Choroid plexus epithelial cell (primary cell): ENCODE results near the gene LYST.

Source experiments
- DNase-seq: peaks from one replicate; pipeline ENCODE4 v3.0.0-alpha.2; 2010; ENCODE audit warnings: low read depth
- H3K4me3 ChIP-seq: 2 replicates; pipeline ENCODE4 v1.5.1; 2011; ENCODE audit warnings: low read depth, mild to moderate bottlenecking, control low read depth, low read length, moderate library complexity
- CTCF ChIP-seq: conservative IDR thresholded peaks from 2 replicates; pipeline ENCODE4 v1.5.1; 2011; ENCODE audit warnings: low read depth, mild to moderate bottlenecking, control low read depth, inconsistent platforms, low read length, moderate library complexity

LYST gene

GRCh38 chr1:235735621-235736020, 131.1 kb downstream of the LYST start:
- no peak for DNase-seq
- H3K4me3 ChIP-seq = no peak overlapping the region
- no peak for TF ChIP-seq CTCF

- DNase-seq = no peak
- no peak for TF ChIP-seq CTCF
Observed at GRCh38 chr1:235734335-235734734, 132.4 kb downstream of the LYST start.

GRCh38 chr1:235730007-235730406, 136.7 kb downstream of the LYST start:
- H3K4me3 ChIP-seq = no peak overlapping the region
- TF ChIP-seq CTCF = no peak
- DNase-seq = no peak

More at GRCh38 chr1:235734335-235734734, 132.4 kb downstream of the LYST start:
- no peak overlapping the region for H3K4me3 ChIP-seq

GRCh38 chr1:235726557-235726956, 140.1 kb downstream of the LYST start:
- DNase-seq = no peak
- TF ChIP-seq CTCF = no peak
- H3K4me3 ChIP-seq = no peak overlapping the region

GRCh38 chr1:235725434-235725833, 141.3 kb downstream of the LYST start:
- TF ChIP-seq CTCF = no peak
- peak; percentile 23 for DNase-seq
- no peak overlapping the region for H3K4me3 ChIP-seq

GRCh38 chr1:235724730-235725129, 142.0 kb downstream of the LYST start:
- TF ChIP-seq CTCF = no peak
- no peak for DNase-seq
- no peak overlapping the region for H3K4me3 ChIP-seq

GRCh38 chr1:235722858-235723257, 143.8 kb downstream of the LYST start:
- no peak overlapping the region for H3K4me3 ChIP-seq
- no peak for TF ChIP-seq CTCF
- no peak for DNase-seq
